DND-41 (cell line): ENCODE measurements around the gene KRT1.

ENCODE experiments used
- EZH2 ChIP-seq: IDR thresholded peaks from 3 replicates; pipeline ENCODE4 v1.6.1; 2012; ENCODE audit warnings: borderline replicate concordance, low read depth, mild to moderate bottlenecking, moderate library complexity, low read length, inconsistent platforms; ENCODE audit not compliant: severe bottlenecking
- TF ChIP-seq, protein P1 (sequence below): IDR thresholded peaks from 2 replicates; pipeline ENCODE4 v1.5.1; 2012; ENCODE audit warnings: borderline replicate concordance, low read length, moderate library complexity, mild to moderate bottlenecking; ENCODE audit not compliant: poor library complexity, severe bottlenecking; ENCODE audit errors: extremely low read depth

DNA sequence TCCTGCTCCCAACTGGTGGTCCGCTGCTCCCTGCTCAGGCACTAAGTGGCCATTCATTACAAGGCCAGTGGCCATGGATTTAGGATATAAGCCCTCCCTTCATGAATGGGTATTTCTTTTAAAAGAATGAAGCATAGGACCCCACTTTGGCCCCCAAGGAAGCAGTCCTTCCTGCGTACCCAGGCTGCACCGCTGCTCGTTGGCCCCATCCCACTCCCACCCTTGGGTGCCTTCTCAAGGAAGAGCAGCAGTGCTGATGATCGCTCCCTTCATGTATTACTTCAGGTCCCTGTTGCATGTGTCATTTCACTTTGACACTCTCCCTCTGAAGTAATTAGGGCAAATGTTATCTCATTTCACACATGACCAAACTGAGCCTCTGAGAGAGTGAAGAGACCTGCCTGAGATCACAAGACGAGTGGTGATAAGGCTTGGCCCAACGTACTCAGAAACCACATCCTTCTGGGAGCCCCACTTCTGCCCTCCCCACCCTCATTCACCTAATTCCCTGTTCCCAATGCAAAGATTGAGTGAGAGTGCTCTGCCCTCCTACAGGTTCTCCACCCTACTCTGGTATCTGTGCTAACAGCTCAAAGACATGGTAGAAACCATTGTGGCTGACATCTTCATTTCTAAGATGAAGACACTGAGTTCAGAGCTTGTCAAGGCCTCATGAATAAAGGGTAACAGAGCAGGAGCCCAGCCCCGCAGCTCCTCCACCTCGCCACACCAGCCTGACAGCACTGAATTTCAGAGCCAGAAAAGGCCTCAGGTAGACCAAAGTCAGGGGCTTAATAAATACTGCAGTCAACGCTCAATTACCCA is 17.9 kb downstream of the KRT1 start:
- TF ChIP-seq, protein P1, sequence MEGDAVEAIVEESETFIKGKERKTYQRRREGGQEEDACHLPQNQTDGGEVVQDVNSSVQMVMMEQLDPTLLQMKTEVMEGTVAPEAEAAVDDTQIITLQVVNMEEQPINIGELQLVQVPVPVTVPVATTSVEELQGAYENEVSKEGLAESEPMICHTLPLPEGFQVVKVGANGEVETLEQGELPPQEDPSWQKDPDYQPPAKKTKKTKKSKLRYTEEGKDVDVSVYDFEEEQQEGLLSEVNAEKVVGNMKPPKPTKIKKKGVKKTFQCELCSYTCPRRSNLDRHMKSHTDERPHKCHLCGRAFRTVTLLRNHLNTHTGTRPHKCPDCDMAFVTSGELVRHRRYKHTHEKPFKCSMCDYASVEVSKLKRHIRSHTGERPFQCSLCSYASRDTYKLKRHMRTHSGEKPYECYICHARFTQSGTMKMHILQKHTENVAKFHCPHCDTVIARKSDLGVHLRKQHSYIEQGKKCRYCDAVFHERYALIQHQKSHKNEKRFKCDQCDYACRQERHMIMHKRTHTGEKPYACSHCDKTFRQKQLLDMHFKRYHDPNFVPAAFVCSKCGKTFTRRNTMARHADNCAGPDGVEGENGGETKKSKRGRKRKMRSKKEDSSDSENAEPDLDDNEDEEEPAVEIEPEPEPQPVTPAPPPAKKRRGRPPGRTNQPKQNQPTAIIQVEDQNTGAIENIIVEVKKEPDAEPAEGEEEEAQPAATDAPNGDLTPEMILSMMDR = no peak
- TF ChIP-seq EZH2 = no peak
